Liver (tissue), 9 donors: ENCODE results near the gene ATP8B3. TPM values are rescaled to one million over a fixed set of nuclear protein-coding genes. Genes with fewer than 3 reads are reported as not detected.
"Not testable (repeated sequence)": the region's sequence is repeated elsewhere in the genome, so short reads cannot be mapped to it uniquely, and the experiment has no call there.

Experiments used
- DNase-seq: peaks from one replicate; pipeline ENCODE4 v3.0.0-alpha.2; 2017; ENCODE audit warnings: low spot score
- H3K27ac ChIP-seq, 2 donors: one replicate each; pipeline ENCODE4 v1.7.0; 2013; ENCODE audit warnings: inconsistent platforms in 2 of 2, low read length in 2 of 2, control low read depth in 1 of 2, low read depth in 1 of 2, mild to moderate bottlenecking in 1 of 2
- H3K27me3 ChIP-seq, 4 donors: one replicate each; pipeline versions ENCODE4 v1.6.1 to v1.7.0; 2013; ENCODE audit warnings: low read length in 3 of 4, inconsistent platforms in 1 of 4, mild to moderate bottlenecking in 1 of 4, moderate library complexity in 1 of 4; ENCODE audit not compliant: control insufficient read depth in 4 of 4, insufficient read depth in 4 of 4
- H3K36me3 ChIP-seq, 4 donors: one replicate each; pipeline versions ENCODE4 v1.6.1 to v1.7.0; 2013; ENCODE audit warnings: low read length in 3 of 4, mild to moderate bottlenecking in 3 of 4, low read depth in 1 of 4, moderate library complexity in 1 of 4; ENCODE audit not compliant: control insufficient read depth in 4 of 4, insufficient read depth in 3 of 4
- H3K4me1 ChIP-seq, 4 donors: one replicate each; pipeline versions ENCODE4 v1.6.1 to v1.7.0; 2013; ENCODE audit warnings: low read length in 3 of 4, mild to moderate bottlenecking in 3 of 4, moderate library complexity in 1 of 4; ENCODE audit not compliant: control insufficient read depth in 4 of 4, insufficient read depth in 4 of 4
- H3K4me3 ChIP-seq, 3 donors: one replicate each; pipeline versions ENCODE4 v1.6.1 to v1.7.0; 2013; ENCODE audit warnings: low read length in 3 of 3, control low read depth in 1 of 3, low read depth in 1 of 3, mild to moderate bottlenecking in 1 of 3
- H3K9ac ChIP-seq, 2 donors: one replicate each; pipeline ENCODE4 v1.7.0; 2013; ENCODE audit warnings: low read length in 2 of 2, mild to moderate bottlenecking in 2 of 2, moderate library complexity in 2 of 2, control low read depth in 1 of 2, low read depth in 1 of 2
- H3K9me3 ChIP-seq, 4 donors: one replicate each; pipeline versions ENCODE4 v1.6.1 to v1.7.0; 2013; ENCODE audit warnings: low read length in 3 of 4; ENCODE audit not compliant: control insufficient read depth in 4 of 4
- EGR1 ChIP-seq, 2 donors: IDR thresholded peaks; 2 replicates each; pipeline ENCODE4 v1.6.1; 2016 to 2018; ENCODE audit warnings: antibody characterized with exemption in 2 of 2, low read depth in 2 of 2
- FOXA1 ChIP-seq: IDR thresholded peaks from 2 replicates; pipeline ENCODE4 v1.6.1; 2016; ENCODE audit warnings: antibody characterized with exemption
- FOXA2 ChIP-seq: IDR thresholded peaks from 2 replicates; pipeline ENCODE4 v1.6.1; 2016; ENCODE audit warnings: antibody characterized with exemption
- GABPA ChIP-seq, 2 donors: IDR thresholded peaks in 1 of 2; conservative IDR thresholded peaks in 1 of 2; 2 replicates each; pipeline ENCODE4 v1.6.1; 2016; ENCODE audit warnings: antibody characterized with exemption in 2 of 2, mild to moderate bottlenecking in 1 of 2, moderate library complexity in 1 of 2
- HNF4A ChIP-seq, 2 donors: conservative IDR thresholded peaks; 2 replicates each; pipeline ENCODE4 v1.6.1; 2016; ENCODE audit warnings: antibody characterized with exemption in 2 of 2, mild to moderate bottlenecking in 2 of 2
- HNF4G ChIP-seq: IDR thresholded peaks from 2 replicates; pipeline ENCODE4 v1.6.1; 2016; ENCODE audit warnings: antibody characterized with exemption
- JUND ChIP-seq, 2 donors: IDR thresholded peaks; 2 replicates each; pipeline ENCODE4 v1.6.1; 2016; ENCODE audit warnings: antibody characterized with exemption in 2 of 2
- NR2F2 ChIP-seq: IDR thresholded peaks from 2 replicates; pipeline ENCODE4 v1.6.1; 2016; ENCODE audit warnings: antibody characterized with exemption
- RAD21 ChIP-seq, 2 donors: IDR thresholded peaks; 2 replicates each; pipeline ENCODE4 v1.6.1; 2016; ENCODE audit warnings: antibody characterized with exemption in 2 of 2, mild to moderate bottlenecking in 2 of 2
- RXRA ChIP-seq, 2 donors: IDR thresholded peaks; 2 replicates each; pipeline ENCODE4 v1.6.1; 2017 to 2018; ENCODE audit warnings: antibody characterized with exemption in 2 of 2, mild to moderate bottlenecking in 1 of 2
- SP1 ChIP-seq: IDR thresholded peaks from 2 replicates; pipeline ENCODE4 v1.6.1; 2018; ENCODE audit warnings: antibody characterized with exemption, mild to moderate bottlenecking
- TAF1 ChIP-seq: conservative IDR thresholded peaks from 2 replicates; pipeline ENCODE4 v1.6.1; 2016; ENCODE audit warnings: antibody characterized with exemption, mild to moderate bottlenecking
- YY1 ChIP-seq: IDR thresholded peaks from 2 replicates; pipeline ENCODE4 v1.6.1; 2016; ENCODE audit warnings: antibody characterized with exemption, mild to moderate bottlenecking
- WGBS: extraction: QIAGEN DNeasy Blood & Tissue Kit; methylation state at CpG from one replicate; pipeline ENCODE4 v1.1.7; 2013; 5-methylcytosine and 5-hydroxymethylcytosine counted together
- polyA plus RNA-seq, 2 donors: library from polyadenylated mRNA; stranded (reverse) in 1 of 2; unstranded in 1 of 2; fragments of 200-250 nt in 1 of 2; fragments of >200 nt in 1 of 2; fragmentation: Nextera tagmentation in 1 of 2; extraction: Ambion mirVana in 1 of 2; gene quantifications; one replicate each; pipeline versions ENCODE4 v1.2.1 to v1.2.3, GENCODE V29; 2013 to 2015
- total RNA-seq, 2 donors: library from RNA; depleted of rRNA; stranded (reverse); fragments of >200 nt; gene quantifications; one replicate each; pipeline ENCODE4 v1.2.3, GENCODE V29; 2014
- TF ChIP-seq, protein P1 (sequence below): IDR thresholded peaks from 2 replicates; pipeline ENCODE4 v1.6.1; 2016; ENCODE audit warnings: antibody characterized with exemption, mild to moderate bottlenecking
- TF ChIP-seq, protein P2 (sequence below): IDR thresholded peaks from 2 replicates; pipeline ENCODE4 v1.6.1; 2016; ENCODE audit warnings: antibody characterized with exemption
- TF ChIP-seq, protein P3 (sequence below): IDR thresholded peaks from 2 replicates; pipeline ENCODE4 v1.6.1; 2016; ENCODE audit warnings: antibody characterized with exemption
- TF ChIP-seq, protein P4 (sequence below): IDR thresholded peaks from 2 replicates; pipeline ENCODE4 v1.6.1; 2016; ENCODE audit warnings: antibody characterized with exemption
- TF ChIP-seq, protein P5 (sequence below): fragments of 150-350 bp; IDR thresholded peaks from 2 replicates; pipeline ENCODE4 v1.5.1; 2017; ENCODE audit warnings: improper control_type of control experiment, low read depth, low read length; ENCODE audit not compliant: missing input control
- donor health status: healthy.
- donor health status: healthy.
- donor health status: healthy.
- donor health status: healthy.
- donor health status: healthy.

Gene ATP8B3
- total and polyA plus RNA-seq, 4 donors = 0.42 to 3.1 (median 0.52) TPM

DNA sequence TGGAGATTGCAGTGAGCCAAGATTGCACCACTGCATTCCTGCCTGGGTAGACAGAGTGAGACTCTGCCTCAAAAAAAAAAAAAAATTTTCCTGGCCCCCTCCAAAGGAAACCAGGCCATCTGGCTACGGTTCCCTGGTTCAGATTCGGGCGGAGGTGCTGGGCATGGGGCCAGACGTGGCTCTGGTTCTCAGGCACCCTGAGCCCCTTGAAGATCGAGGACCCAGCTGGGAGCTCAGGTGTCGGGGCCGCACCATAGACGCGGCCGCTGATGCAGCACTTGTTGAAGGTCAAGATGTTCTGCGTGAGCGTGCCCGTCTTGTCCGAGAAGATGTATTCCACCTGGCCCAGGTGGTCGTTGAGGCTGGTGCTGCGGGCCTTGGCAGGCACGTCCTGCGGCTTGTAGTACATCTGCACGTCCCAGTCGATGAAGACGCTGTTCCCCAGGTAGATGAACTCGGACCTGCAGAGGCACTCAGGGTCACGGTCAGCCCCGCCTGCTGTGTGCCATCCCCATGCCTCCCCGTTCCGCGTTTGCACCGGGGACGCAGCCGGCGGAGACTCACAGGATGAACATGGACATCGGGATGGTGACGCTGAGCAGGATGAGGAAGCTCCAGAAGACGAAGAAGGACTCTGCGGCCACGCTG, 12.3 kb downstream of the ATP8B3 start:
- TF ChIP-seq FOXA2 = no peak
- no peak for TF ChIP-seq HNF4G
- no peak for TF ChIP-seq TAF1
- TF ChIP-seq, protein P1, sequence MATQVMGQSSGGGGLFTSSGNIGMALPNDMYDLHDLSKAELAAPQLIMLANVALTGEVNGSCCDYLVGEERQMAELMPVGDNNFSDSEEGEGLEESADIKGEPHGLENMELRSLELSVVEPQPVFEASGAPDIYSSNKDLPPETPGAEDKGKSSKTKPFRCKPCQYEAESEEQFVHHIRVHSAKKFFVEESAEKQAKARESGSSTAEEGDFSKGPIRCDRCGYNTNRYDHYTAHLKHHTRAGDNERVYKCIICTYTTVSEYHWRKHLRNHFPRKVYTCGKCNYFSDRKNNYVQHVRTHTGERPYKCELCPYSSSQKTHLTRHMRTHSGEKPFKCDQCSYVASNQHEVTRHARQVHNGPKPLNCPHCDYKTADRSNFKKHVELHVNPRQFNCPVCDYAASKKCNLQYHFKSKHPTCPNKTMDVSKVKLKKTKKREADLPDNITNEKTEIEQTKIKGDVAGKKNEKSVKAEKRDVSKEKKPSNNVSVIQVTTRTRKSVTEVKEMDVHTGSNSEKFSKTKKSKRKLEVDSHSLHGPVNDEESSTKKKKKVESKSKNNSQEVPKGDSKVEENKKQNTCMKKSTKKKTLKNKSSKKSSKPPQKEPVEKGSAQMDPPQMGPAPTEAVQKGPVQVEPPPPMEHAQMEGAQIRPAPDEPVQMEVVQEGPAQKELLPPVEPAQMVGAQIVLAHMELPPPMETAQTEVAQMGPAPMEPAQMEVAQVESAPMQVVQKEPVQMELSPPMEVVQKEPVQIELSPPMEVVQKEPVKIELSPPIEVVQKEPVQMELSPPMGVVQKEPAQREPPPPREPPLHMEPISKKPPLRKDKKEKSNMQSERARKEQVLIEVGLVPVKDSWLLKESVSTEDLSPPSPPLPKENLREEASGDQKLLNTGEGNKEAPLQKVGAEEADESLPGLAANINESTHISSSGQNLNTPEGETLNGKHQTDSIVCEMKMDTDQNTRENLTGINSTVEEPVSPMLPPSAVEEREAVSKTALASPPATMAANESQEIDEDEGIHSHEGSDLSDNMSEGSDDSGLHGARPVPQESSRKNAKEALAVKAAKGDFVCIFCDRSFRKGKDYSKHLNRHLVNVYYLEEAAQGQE = no peak
- TF ChIP-seq RXRA (IDR thresholded peaks at IDR 0.05) = no peak
- TF ChIP-seq EGR1 (IDR thresholded peaks at IDR 0.05; ENCODE audit: low read depth in 2 of 2) = no peak
- TF ChIP-seq, protein P2, sequence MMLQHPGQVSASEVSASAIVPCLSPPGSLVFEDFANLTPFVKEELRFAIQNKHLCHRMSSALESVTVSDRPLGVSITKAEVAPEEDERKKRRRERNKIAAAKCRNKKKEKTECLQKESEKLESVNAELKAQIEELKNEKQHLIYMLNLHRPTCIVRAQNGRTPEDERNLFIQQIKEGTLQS = no peak
- TF ChIP-seq, protein P3, sequence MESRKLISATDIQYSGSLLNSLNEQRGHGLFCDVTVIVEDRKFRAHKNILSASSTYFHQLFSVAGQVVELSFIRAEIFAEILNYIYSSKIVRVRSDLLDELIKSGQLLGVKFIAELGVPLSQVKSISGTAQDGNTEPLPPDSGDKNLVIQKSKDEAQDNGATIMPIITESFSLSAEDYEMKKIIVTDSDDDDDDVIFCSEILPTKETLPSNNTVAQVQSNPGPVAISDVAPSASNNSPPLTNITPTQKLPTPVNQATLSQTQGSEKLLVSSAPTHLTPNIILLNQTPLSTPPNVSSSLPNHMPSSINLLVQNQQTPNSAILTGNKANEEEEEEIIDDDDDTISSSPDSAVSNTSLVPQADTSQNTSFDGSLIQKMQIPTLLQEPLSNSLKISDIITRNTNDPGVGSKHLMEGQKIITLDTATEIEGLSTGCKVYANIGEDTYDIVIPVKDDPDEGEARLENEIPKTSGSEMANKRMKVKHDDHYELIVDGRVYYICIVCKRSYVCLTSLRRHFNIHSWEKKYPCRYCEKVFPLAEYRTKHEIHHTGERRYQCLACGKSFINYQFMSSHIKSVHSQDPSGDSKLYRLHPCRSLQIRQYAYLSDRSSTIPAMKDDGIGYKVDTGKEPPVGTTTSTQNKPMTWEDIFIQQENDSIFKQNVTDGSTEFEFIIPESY = no peak
- TF ChIP-seq HNF4A (conservative IDR thresholded peaks at IDR 0.05) = no peak
- TF ChIP-seq RAD21 (IDR thresholded peaks at IDR 0.05) = no peak
- no peak for TF ChIP-seq SP1
- TF ChIP-seq FOXA1 = no peak
- no peak for TF ChIP-seq YY1
- TF ChIP-seq JUND (IDR thresholded peaks at IDR 0.05) = no peak
- TF ChIP-seq, protein P4, sequence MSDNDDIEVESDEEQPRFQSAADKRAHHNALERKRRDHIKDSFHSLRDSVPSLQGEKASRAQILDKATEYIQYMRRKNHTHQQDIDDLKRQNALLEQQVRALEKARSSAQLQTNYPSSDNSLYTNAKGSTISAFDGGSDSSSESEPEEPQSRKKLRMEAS = no peak
- no peak for TF ChIP-seq GABPA (IDR thresholded peaks at IDR 0.05 in 1 of 2, conservative IDR thresholded peaks at IDR 0.05 in 1 of 2)
- TF ChIP-seq NR2F2 = no peak
- TF ChIP-seq, protein P5, sequence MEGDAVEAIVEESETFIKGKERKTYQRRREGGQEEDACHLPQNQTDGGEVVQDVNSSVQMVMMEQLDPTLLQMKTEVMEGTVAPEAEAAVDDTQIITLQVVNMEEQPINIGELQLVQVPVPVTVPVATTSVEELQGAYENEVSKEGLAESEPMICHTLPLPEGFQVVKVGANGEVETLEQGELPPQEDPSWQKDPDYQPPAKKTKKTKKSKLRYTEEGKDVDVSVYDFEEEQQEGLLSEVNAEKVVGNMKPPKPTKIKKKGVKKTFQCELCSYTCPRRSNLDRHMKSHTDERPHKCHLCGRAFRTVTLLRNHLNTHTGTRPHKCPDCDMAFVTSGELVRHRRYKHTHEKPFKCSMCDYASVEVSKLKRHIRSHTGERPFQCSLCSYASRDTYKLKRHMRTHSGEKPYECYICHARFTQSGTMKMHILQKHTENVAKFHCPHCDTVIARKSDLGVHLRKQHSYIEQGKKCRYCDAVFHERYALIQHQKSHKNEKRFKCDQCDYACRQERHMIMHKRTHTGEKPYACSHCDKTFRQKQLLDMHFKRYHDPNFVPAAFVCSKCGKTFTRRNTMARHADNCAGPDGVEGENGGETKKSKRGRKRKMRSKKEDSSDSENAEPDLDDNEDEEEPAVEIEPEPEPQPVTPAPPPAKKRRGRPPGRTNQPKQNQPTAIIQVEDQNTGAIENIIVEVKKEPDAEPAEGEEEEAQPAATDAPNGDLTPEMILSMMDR = no peak
- WGBS = 88% methylated on average over 36 of the region's 36 CpGs

DNA sequence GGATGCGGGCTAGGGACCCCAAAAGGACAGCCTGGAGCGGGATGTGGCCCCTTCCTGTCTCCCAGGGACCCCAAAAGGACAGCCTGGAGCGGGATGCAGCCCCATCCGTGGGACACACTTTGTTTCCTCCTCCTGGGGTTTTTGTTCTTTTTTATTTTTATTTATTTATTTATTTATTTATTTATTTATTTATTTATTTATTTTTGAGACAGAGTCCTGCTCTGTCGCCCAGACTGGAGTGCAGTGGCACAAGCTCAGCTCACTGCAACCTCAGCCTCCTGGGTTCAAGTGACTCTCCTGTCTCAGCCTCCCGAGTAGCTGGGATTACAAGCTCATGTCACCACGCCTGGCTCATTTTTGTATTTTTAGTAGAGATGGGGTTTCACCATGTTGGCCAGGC, 14.8 kb downstream of the ATP8B3 start:
- H3K27ac ChIP-seq, H3K4me1 ChIP-seq, H3K4me3 ChIP-seq, DNase-seq, H3K27me3 ChIP-seq, H3K9ac ChIP-seq, H3K9me3 ChIP-seq, H3K36me3 ChIP-seq: not testable (repeated sequence)
- 88% methylated on average over 7 of the region's 7 CpGs for WGBS

More for the DNA sequence above, 12.3 kb downstream of the ATP8B3 start:
- DNase-seq = no peak
- H3K27ac ChIP-seq = no peak overlapping the region
- peaks cover 0 to 2% (median 0%) of the 10 kb centered on the region in 4 donors for H3K27me3 ChIP-seq
- H3K9me3 ChIP-seq = no peaks in the 10 kb centered on the region
- H3K4me1 ChIP-seq = peaks cover 0 to 5% (median 3%) of the 10 kb centered on the region in 4 donors
- peaks cover 0 to 1% (median 0%) of the 10 kb centered on the region in 4 donors for H3K36me3 ChIP-seq
- no peak overlapping the region for H3K4me3 ChIP-seq
- H3K9ac ChIP-seq = no peak overlapping the region
